Left kidney (tissue), 2 donors: ENCODE results near the gene NKX3-2. TPM values are rescaled to one million over a fixed set of nuclear protein-coding genes. Genes with fewer than 3 reads are reported as not detected.

ENCODE experiments used
- DNase-seq: peaks from one replicate; pipeline ENCODE4 v3.0.0-alpha.2; 2013
- polyA plus RNA-seq: library from polyadenylated mRNA; unstranded; fragments of 120-200 nt; gene quantifications from one replicate; pipeline ENCODE4 v1.2.1, GENCODE V29; 2013; ENCODE audit not compliant: insufficient read length

Gene NKX3-2
- polyA plus RNA-seq, 1 donor, result not detected

- DNase-seq, result no peak
Observed at GRCh38 chr4:13498469-13498868, 45.8 kb downstream of the NKX3-2 start.

- no peak for DNase-seq
Observed at GRCh38 chr4:13496605-13497004, 47.7 kb downstream of the NKX3-2 start.

GRCh38 chr4:13495753-13496152 is 48.6 kb downstream of the NKX3-2 start:
- DNase-seq, result no peak

- no peak for DNase-seq
Observed at GRCh38 chr4:13493793-13494192, 50.5 kb downstream of the NKX3-2 start.

- no peak for DNase-seq
Observed at GRCh38 chr4:13492747-13493146, 51.6 kb downstream of the NKX3-2 start.

Other genes with a start within 250 kb of the NKX3-2 start
- 37.3 TPM for gene RAB28, start 60.2 kb downstream of the NKX3-2 start, polyA plus RNA-seq
- 79.8 TPM for gene BOD1L1, start 83.2 kb upstream of the NKX3-2 start, polyA plus RNA-seq